Choroid plexus epithelial cell (primary cell): Measurements from ENCODE around the gene SCO1.
A peak's percentile ranks its signal among the peaks of the same experiment; 100 is the strongest.

Experiments used
- DNase-seq: peaks from one replicate; pipeline ENCODE4 v3.0.0-alpha.2; 2010; ENCODE audit warnings: low read depth
- H3K4me3 ChIP-seq: 2 replicates; pipeline ENCODE4 v1.5.1; 2011; ENCODE audit warnings: low read depth, mild to moderate bottlenecking, control low read depth, low read length, moderate library complexity
- TF ChIP-seq, protein P1 (sequence below): conservative IDR thresholded peaks from 2 replicates; pipeline ENCODE4 v1.5.1; 2011; ENCODE audit warnings: low read depth, mild to moderate bottlenecking, control low read depth, inconsistent platforms, low read length, moderate library complexity

Gene SCO1

GRCh38 chr17:10668775-10669174 lies 28.6 kb downstream of the SCO1 start:
- TF ChIP-seq, protein P1, sequence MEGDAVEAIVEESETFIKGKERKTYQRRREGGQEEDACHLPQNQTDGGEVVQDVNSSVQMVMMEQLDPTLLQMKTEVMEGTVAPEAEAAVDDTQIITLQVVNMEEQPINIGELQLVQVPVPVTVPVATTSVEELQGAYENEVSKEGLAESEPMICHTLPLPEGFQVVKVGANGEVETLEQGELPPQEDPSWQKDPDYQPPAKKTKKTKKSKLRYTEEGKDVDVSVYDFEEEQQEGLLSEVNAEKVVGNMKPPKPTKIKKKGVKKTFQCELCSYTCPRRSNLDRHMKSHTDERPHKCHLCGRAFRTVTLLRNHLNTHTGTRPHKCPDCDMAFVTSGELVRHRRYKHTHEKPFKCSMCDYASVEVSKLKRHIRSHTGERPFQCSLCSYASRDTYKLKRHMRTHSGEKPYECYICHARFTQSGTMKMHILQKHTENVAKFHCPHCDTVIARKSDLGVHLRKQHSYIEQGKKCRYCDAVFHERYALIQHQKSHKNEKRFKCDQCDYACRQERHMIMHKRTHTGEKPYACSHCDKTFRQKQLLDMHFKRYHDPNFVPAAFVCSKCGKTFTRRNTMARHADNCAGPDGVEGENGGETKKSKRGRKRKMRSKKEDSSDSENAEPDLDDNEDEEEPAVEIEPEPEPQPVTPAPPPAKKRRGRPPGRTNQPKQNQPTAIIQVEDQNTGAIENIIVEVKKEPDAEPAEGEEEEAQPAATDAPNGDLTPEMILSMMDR = no peak
- DNase-seq = peak; percentile 13
- H3K4me3 ChIP-seq = no peak overlapping the region

GRCh38 chr17:10666906-10667305 lies 30.4 kb downstream of the SCO1 start:
- DNase-seq = peak; percentile 23
- TF ChIP-seq, protein P1 = no peak
- H3K4me3 ChIP-seq = no peak overlapping the region

DNA sequence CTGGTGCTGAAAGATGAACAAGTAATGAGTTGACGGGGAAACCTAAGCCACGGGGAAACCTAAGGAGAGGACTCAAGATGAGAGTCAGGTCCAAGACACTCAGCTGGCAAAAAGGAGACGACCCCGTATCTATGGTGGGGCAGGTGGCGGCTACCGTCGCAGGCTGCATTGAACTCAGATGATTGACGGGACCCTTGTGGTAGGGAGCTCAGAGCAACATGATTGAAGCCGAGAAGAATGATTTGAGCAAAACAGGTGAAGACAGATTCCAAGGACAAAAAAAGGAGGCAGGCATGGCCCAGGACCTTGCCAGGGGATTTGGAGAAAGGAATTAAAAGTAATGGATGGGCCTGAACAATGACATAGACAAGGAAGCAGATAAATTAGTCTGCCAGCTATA lies 32.8 kb downstream of the SCO1 start:
- no peak for DNase-seq
- H3K4me3 ChIP-seq = no peak overlapping the region
- TF ChIP-seq, protein P1 = no peak

- no peak for DNase-seq
- TF ChIP-seq, protein P1 = no peak
- H3K4me3 ChIP-seq = no peak overlapping the region
These were observed 34.1 kb downstream of the SCO1 start for GRCh38 chr17:10663231-10663630.

DNA sequence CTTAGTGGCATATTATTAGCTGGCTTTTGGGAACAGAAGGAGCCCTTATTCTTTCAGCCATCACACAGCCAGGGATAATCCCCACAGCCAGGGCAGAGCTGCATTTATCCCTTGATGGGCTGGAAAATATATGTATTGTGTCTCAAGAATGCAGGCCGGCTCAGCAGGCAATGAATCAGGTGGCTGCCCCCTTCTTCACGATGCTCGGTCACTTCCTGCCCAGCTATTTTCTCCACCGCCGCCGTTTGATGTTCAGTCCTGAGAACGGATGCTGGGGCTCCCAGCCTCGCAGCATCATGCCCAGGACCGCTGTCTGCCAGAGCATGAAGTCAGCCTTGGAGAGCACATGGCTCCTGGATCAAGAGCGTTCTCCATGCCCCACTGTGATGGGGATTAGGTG lies 35.9 kb downstream of the SCO1 start:
- DNase-seq = no peak
- no peak overlapping the region for H3K4me3 ChIP-seq
- TF ChIP-seq, protein P1 = no peak

GRCh38 chr17:10657879-10658278 lies 39.5 kb downstream of the SCO1 start:
- TF ChIP-seq, protein P1 = no peak
- no peak for DNase-seq
- H3K4me3 ChIP-seq = no peak overlapping the region

DNA sequence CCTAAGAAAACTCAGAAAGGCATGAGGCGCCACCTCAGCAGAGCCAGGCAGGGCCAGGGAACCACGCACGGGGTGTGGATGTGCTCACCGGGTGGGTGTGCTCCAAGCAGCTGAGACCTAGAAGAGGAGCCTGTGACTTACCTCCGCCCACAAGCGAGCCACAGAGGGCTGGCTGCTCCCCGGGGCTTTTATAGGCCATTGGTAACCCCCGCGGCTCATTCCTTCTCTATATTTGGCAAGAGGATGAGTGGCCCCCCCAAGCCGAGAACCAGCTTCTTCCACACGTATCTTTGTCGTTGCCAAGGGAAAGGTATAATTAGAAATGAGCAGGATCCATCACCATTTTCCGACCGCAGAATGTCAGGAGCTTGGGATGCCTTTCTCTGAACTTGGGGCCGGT lies 40.2 kb downstream of the SCO1 start, which contains the start of gene MYH3:
Gene MYH3 (minus strand): TSS at position 162 of the 400 bp plus-strand sequence. CDS start 2,245 bp downstream, outside the sequence.
- TF ChIP-seq, protein P1 = no peak
- H3K4me3 ChIP-seq = no peak within 1 kb of the TSS
- DNase-seq = no peak
